AG04450 (cell line): ENCODE results near the gene LMBR1L. TPM values are rescaled to one million over a fixed set of nuclear protein-coding genes. Genes with fewer than 3 reads are reported as not detected.

ENCODE experiments used
- CTCF ChIA-PET: fragments of 300-600, 350-600 bp; formaldehyde crosslinking; extraction: SDS; loops from one replicate; lab custom pipeline; 2022; ENCODE audit warnings: antibody characterized with exemption, inconsistent platforms; lab: Charles Lee
- POLR2A ChIA-PET: fragments of 350-600 bp; formaldehyde crosslinking; extraction: SDS; loops from one replicate; lab custom pipeline; 2021; ENCODE audit warnings: antibody characterized with exemption, inconsistent platforms; lab: Yijun Ruan, JAX
- DNase-seq: peaks from one replicate; pipeline ENCODE4 v3.0.0-alpha.2; 2011; ENCODE audit warnings: low read depth, low spot score
- H3K27ac ChIP-seq: one replicate; pipeline ENCODE4 v1.5.1; 2012; ENCODE audit warnings: low read depth, low read length, control low read depth
- H3K27me3 ChIP-seq: one replicate; pipeline ENCODE4 v1.6.0; 2012; ENCODE audit warnings: low read length; ENCODE audit not compliant: control insufficient read depth, insufficient read depth
- H3K4me3 ChIP-seq: 2 replicates; pipeline ENCODE4 v1.5.1; 2011; ENCODE audit warnings: mild to moderate bottlenecking, low read depth, low read length, control low read depth
- H3K9me3 ChIP-seq: 2 replicates; pipeline ENCODE4 v1.5.1; 2012; ENCODE audit warnings: low read length; ENCODE audit not compliant: control insufficient read depth, insufficient read depth
- polyA plus RNA-seq: library from polyadenylated mRNA; depleted of rRNA; stranded (reverse); fragments of >200 nt; gene quantifications from 2 replicates; pipeline ENCODE4 v1.2.3, GENCODE V29; 2011
- TF ChIP-seq, protein P1 (sequence below): IDR thresholded peaks from 2 replicates; pipeline ENCODE4 v1.5.1; 2011; ENCODE audit warnings: low read depth, low read length, control low read depth, inconsistent platforms

The LMBR1L gene
- polyA plus RNA-seq, 1 experiment: 34.1 TPM

DNA sequence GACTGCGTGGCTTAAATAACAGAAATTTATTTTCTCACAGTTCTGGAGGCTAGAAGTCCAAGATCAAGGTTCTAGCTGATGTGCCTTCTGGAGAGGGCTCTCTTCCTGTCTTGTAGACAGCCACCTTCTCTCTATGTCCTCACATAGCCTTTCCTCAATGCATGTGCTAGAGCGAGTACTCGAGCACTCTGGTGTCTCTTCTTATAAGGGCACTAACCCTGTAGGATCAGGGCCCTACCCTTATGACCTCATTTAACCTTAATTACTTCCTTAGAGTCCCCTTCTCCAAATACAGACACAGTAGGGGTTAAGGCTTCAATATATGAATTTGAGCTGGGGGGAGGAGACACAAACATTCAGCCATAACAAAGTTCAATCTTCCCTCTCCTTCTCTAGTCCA, 26.2 kb downstream of the LMBR1L start:
- DNase-seq: no peak
- TF ChIP-seq, protein P1, sequence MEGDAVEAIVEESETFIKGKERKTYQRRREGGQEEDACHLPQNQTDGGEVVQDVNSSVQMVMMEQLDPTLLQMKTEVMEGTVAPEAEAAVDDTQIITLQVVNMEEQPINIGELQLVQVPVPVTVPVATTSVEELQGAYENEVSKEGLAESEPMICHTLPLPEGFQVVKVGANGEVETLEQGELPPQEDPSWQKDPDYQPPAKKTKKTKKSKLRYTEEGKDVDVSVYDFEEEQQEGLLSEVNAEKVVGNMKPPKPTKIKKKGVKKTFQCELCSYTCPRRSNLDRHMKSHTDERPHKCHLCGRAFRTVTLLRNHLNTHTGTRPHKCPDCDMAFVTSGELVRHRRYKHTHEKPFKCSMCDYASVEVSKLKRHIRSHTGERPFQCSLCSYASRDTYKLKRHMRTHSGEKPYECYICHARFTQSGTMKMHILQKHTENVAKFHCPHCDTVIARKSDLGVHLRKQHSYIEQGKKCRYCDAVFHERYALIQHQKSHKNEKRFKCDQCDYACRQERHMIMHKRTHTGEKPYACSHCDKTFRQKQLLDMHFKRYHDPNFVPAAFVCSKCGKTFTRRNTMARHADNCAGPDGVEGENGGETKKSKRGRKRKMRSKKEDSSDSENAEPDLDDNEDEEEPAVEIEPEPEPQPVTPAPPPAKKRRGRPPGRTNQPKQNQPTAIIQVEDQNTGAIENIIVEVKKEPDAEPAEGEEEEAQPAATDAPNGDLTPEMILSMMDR: no peak
- peaks cover 7% of the 10 kb centered on the region for H3K27me3 ChIP-seq
- H3K4me3 ChIP-seq: no peak overlapping the region
- CTCF ChIA-PET: interaction anchor here (0.6 to 6.4 kb wide), 10 partner anchors 11 to 258 kb away, joined by 3 to 125 read pairs (median 4); partner anchors contain the start of gene LMBR1L
- no peak overlapping the region for H3K27ac ChIP-seq
- H3K9me3 ChIP-seq: no peaks in the 10 kb centered on the region
- POLR2A ChIA-PET: no interaction called here

- CTCF ChIA-PET: interaction anchor here (1.2 to 3.0 kb wide), 2 partner anchors 8 to 13 kb away, joined by 3 to 39 read pairs; no protein-coding TSS in a partner anchor
- TF ChIP-seq, protein P1: no peak
- peaks cover 2% of the 10 kb centered on the region for H3K27me3 ChIP-seq
- H3K9me3 ChIP-seq: no peaks in the 10 kb centered on the region
- POLR2A ChIA-PET: interaction anchor here (0.7 kb wide), 1 partner anchor 10 kb away, joined by 3 read pairs; no protein-coding TSS in a partner anchor
- no peak overlapping the region for H3K4me3 ChIP-seq
- H3K27ac ChIP-seq: no peak overlapping the region
- DNase-seq: no peak
Measured at GRCh38 chr12:49079793-49080192, 30.9 kb downstream of the LMBR1L start.

DNA sequence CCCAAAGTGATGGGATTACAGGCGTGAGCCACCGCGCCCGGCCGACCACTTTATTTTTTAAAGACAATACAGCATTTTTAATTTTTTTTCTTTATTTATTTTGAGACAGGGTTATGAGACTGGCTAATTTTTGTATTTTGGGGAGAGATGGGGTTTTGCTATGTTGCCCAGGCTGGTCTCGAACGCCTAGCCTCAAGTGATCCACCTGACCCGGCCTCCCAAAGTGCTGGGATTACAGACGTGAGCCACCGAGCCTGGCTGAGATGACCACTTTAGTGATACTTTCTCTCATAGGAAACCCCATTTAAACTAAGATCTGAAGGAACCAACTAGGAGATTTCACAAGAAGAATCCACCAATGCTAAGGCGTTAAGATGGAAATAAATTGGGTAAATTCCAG, 39.7 kb downstream of the LMBR1L start:
- TF ChIP-seq, protein P1: no peak
- H3K27ac ChIP-seq: no peak overlapping the region
- DNase-seq: no peak
- CTCF ChIA-PET: interaction anchor here (1.0 to 1.6 kb wide), 2 partner anchors 17 to 21 kb away, joined by 4 to 5 read pairs; no protein-coding TSS in a partner anchor
- no peaks in the 10 kb centered on the region for H3K27me3 ChIP-seq
- POLR2A ChIA-PET: no interaction called here
- no peaks in the 10 kb centered on the region for H3K9me3 ChIP-seq
- H3K4me3 ChIP-seq: no peak overlapping the region

- TF ChIP-seq, protein P1: peak; percentile 16; the same call in 1 of the 2 replicates
- CTCF ChIA-PET: interaction anchor here (0.5 to 2.4 kb wide), 6 partner anchors 18 to 151 kb away, joined by 3 to 23 read pairs (median 4); no protein-coding TSS in a partner anchor
- POLR2A ChIA-PET: interaction anchor here (0.5 to 1.4 kb wide), 10 partner anchors 10 to 165 kb away, joined by 3 to 26 read pairs (median 4); partner anchors contain the start of genes DDN, LMBR1L and TUBA1B
Measured at GRCh38 chr12:49069507-49070346, 40.9 kb downstream of the LMBR1L start, which contains the start of gene RHEBL1. TSS of gene RHEBL1 (minus strand) at chr12:49069979. CDS start at chr12:49069785, 194 bp downstream.

More at GRCh38 chr12:49069507-49070346, 40.9 kb downstream of the LMBR1L start, which contains the start of gene RHEBL1:
- Histone ChIP-seq H3K27me3 (no peaks in the 10 kb centered on the region), H3K9me3 (no peaks in the 10 kb centered on the region), H3K27ac (peak within 1 kb of the TSS; percentile 70), H3K4me3 (peak within 1 kb of the TSS; percentile 82)
- peak; percentile 78 for DNase-seq
